Inflammatory macrophage treated with lipopolysaccharide for 4 hours (primary cell): ENCODE measurements around the gene OSBPL3.

Experiments
- DNase-seq: peaks from one replicate; pipeline ENCODE4 v3.0.0-alpha.2; 2020

Gene OSBPL3

DNA sequence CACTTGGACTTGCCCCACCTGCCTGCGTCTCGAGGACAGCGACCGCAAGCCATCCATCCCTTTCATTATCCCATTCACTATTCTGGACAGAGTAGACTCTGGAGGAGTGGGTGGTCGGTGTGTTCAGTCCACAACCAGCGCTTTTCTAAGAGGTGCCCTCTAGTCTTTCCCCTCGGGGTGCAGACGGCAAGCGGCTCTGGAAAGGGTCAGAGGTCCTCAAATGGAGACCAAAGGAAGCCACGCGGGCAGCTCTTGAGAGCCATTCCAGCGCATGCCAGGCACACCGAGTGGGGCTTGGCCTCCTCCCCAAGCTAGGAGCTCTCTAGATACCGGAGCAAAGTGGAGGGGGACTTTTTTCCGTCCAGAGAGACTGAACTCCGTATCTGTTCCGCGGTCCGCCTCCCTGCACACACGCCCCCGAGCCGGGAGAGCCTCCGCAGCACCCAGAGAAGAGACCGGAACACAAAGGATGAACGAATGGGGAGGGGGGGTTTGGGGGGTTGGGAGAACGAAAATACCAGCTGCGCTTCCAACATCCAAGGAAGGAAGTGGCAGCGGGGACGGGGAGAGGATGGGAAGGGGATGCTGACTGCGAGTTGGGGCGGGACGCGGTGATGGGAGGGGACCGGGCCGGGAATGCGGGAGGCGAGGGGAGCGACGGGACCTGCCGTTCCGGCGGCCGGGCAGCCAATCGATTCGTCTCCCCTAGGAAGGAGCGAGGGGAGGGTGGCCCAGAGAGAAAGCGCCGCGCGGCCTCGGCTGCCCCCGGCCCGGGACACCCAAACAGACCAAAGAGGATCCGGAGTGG lies 223.2 kb downstream of the OSBPL3 start:
- DNase-seq, result peak; percentile 63

- peak; percentile 76 for DNase-seq
Measured at GRCh38 chr7:24755541-24756407, 224.2 kb downstream of the OSBPL3 start.

DNA sequence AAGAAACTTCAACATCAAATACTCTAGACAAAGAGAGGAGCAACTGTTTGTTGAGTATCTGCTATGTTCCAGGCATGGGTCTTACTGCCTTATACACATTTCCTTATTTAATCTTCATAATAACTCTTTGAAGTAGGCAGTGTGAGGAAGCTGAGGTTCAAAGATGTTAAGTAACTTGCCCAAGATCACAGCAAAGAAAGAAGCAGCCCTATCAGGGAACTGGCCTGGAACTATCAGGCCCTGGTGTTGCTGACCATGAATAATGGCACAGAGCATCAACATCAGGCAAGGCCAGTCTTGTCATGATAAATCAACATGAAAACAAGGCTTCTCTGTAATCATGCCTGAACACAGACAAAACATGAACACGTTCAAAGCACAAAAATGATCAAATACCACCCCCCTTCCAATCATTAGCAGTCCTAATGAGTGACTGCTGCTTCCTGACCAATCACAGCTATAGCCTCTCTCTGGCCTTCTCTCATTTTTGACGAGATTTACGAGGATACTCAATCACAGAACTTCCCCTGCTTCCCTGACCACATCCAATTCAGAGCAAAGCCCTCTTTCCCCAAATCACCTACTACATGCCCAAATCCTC lies 225.0 kb downstream of the OSBPL3 start:
- DNase-seq, result peak; percentile 67

- DNase-seq, result no peak
Measured at GRCh38 chr7:24752073-24752800, 227.7 kb downstream of the OSBPL3 start.

- DNase-seq, result no peak
Measured at GRCh38 chr7:24751484-24751883, 228.5 kb downstream of the OSBPL3 start.

GRCh38 chr7:24750441-24751055 lies 229.4 kb downstream of the OSBPL3 start:
- DNase-seq, result no peak

DNA sequence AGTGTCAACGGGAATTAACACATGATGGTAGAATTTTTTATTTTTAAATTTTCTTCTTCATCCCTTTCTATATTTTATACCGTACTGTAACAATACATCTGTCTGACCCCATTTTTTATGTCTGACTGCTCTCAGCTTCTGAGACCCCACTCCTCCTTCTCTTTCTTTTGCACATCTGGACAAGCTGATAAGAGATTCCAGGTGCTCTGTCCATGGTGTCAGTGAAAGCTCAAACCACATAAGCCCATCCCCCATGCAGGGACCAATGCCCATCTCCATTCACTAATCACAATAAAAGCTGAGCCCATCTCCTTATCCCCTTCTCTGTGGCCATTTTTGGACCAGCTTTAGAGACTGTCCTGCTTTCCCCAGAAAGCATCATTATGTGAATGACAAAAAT lies 231.5 kb downstream of the OSBPL3 start:
- no peak for DNase-seq
